ENCODE data around the gene BHLHA15. TPM values are rescaled to one million over a fixed set of nuclear protein-coding genes. Genes with fewer than 3 reads are reported as not detected.

The BHLHA15 gene
- total and polyA plus RNA-seq, 9 of the 15 experiments (the other 6 are each of a cell fraction or from before 2014, with no cell fraction given): 0.22 to 2.0 (median 1.1) TPM; not detected in 4

- TF ChIP-seq CREB5 (CRISPR knock-in tag; IDR thresholded peaks at IDR 0.05) (no peak), SRSF3 (IDR thresholded peaks at IDR 0.05; ENCODE audit: insufficient read depth, low read length) (no peak), SUPT5H (IDR thresholded peaks at IDR 0.05) (peak; percentile 68), ZBTB34 (CRISPR knock-in tag; IDR thresholded peaks at IDR 0.05) (no peak), ETV1 (tag; conservative IDR thresholded peaks at IDR 0.05; ENCODE audit: low read depth) (no peak), NR1H2 (CRISPR knock-in tag; IDR thresholded peaks at IDR 0.05) (no peak), ZFX (CRISPR knock-in tag; IDR thresholded peaks at IDR 0.05) (peak; percentile 55), NR2C2 (CRISPR knock-in tag; IDR thresholded peaks at IDR 0.05) (no peak), NR2C2 (tag; IDR thresholded peaks at IDR 0.05) (peak; percentile 91), FIP1L1 (IDR thresholded peaks at IDR 0.05; ENCODE audit: low read depth, low read length, poor library complexity, severe bottlenecking) (no peak), HNRNPUL1 (IDR thresholded peaks at IDR 0.05; ENCODE audit: low read length) (no peak), ZNF212 (CRISPR knock-in tag; IDR thresholded peaks at IDR 0.05) (no peak), KDM5B (IDR thresholded peaks at IDR 0.05; ENCODE audit: insufficient replicate concordance, low read depth, low read length) (peak; percentile 47)
- TF ChIP-seq, protein P1, sequence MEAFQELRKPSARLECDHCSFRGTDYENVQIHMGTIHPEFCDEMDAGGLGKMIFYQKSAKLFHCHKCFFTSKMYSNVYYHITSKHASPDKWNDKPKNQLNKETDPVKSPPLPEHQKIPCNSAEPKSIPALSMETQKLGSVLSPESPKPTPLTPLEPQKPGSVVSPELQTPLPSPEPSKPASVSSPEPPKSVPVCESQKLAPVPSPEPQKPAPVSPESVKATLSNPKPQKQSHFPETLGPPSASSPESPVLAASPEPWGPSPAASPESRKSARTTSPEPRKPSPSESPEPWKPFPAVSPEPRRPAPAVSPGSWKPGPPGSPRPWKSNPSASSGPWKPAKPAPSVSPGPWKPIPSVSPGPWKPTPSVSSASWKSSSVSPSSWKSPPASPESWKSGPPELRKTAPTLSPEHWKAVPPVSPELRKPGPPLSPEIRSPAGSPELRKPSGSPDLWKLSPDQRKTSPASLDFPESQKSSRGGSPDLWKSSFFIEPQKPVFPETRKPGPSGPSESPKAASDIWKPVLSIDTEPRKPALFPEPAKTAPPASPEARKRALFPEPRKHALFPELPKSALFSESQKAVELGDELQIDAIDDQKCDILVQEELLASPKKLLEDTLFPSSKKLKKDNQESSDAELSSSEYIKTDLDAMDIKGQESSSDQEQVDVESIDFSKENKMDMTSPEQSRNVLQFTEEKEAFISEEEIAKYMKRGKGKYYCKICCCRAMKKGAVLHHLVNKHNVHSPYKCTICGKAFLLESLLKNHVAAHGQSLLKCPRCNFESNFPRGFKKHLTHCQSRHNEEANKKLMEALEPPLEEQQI (IDR thresholded peaks at IDR 0.05): no peak
- TF ChIP-seq, protein P2, sequence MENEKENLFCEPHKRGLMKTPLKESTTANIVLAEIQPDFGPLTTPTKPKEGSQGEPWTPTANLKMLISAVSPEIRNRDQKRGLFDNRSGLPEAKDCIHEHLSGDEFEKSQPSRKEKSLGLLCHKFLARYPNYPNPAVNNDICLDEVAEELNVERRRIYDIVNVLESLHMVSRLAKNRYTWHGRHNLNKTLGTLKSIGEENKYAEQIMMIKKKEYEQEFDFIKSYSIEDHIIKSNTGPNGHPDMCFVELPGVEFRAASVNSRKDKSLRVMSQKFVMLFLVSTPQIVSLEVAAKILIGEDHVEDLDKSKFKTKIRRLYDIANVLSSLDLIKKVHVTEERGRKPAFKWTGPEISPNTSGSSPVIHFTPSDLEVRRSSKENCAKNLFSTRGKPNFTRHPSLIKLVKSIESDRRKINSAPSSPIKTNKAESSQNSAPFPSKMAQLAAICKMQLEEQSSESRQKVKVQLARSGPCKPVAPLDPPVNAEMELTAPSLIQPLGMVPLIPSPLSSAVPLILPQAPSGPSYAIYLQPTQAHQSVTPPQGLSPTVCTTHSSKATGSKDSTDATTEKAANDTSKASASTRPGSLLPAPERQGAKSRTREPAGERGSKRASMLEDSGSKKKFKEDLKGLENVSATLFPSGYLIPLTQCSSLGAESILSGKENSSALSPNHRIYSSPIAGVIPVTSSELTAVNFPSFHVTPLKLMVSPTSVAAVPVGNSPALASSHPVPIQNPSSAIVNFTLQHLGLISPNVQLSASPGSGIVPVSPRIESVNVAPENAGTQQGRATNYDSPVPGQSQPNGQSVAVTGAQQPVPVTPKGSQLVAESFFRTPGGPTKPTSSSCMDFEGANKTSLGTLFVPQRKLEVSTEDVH (IDR thresholded peaks at IDR 0.05; ENCODE audit: low read depth, partially characterized antibody): peak; percentile 12
- TF ChIP-seq, protein P3, sequence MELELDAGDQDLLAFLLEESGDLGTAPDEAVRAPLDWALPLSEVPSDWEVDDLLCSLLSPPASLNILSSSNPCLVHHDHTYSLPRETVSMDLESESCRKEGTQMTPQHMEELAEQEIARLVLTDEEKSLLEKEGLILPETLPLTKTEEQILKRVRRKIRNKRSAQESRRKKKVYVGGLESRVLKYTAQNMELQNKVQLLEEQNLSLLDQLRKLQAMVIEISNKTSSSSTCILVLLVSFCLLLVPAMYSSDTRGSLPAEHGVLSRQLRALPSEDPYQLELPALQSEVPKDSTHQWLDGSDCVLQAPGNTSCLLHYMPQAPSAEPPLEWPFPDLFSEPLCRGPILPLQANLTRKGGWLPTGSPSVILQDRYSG (tag; conservative IDR thresholded peaks at IDR 0.05; ENCODE audit: low read depth): no peak
These were observed 41.3 kb downstream of the BHLHA15 start (continued) for GRCh38 chr7:98252425-98253054.

Measured in K562 (cell line).